NCI-H82 treated with DMSO at 0.1 percent for 48 hours (cell line): Measurements from ENCODE around the gene ZNF511.
A peak's percentile ranks its signal among the peaks of the same experiment; 100 is the strongest.
"Not testable (repeated sequence)": the region's sequence is repeated elsewhere in the genome, so short reads cannot be mapped to it uniquely, and the experiment has no call there.

Source experiments
- DNase-seq: peaks from one replicate; lab custom pipeline; 2025; ENCODE audit not compliant: unreplicated experiment; lab: John Stamatoyannopoulos, UW

Gene ZNF511

GRCh38 chr10:133308421-133309099, at the start of gene ZNF511, which contains the start of gene TUBGCP2:
Gene ZNF511, plus strand, starts transcription at chr10:133308914. Its CDS starts 30 bp downstream, at chr10:133308944.
Gene TUBGCP2, minus strand, starts transcription at chr10:133308872. Its CDS starts 5,931 bp downstream, at chr10:133302941.
- peak; percentile 46 for DNase-seq

GRCh38 chr10:133259602-133259989, 49.1 kb upstream of the ZNF511 start:
- no peak for DNase-seq

GRCh38 chr10:133260895-133261725, 47.6 kb upstream of the ZNF511 start:
- DNase-seq = no peak

- peak; percentile 18 for DNase-seq
Measured at GRCh38 chr10:133261726-133262325, 46.9 kb upstream of the ZNF511 start.

GRCh38 chr10:133262696-133263095, 46.0 kb upstream of the ZNF511 start:
- DNase-seq = no peak

- DNase-seq = no peak
Measured at GRCh38 chr10:133263674-133264073, 45.0 kb upstream of the ZNF511 start.

- DNase-seq = no peak
Measured at GRCh38 chr10:133264461-133264860, 44.3 kb upstream of the ZNF511 start.

- DNase-seq = not testable (repeated sequence)
Measured at GRCh38 chr10:133265052-133265451, 43.7 kb upstream of the ZNF511 start.

- no peak for DNase-seq
Measured at GRCh38 chr10:133266056-133266795, 42.5 kb upstream of the ZNF511 start.

- DNase-seq = no peak
Measured at GRCh38 chr10:133267293-133267692, 41.4 kb upstream of the ZNF511 start.

GRCh38 chr10:133267829-133268228, 40.9 kb upstream of the ZNF511 start:
- no peak for DNase-seq

- no peak for DNase-seq
Measured at GRCh38 chr10:133268532-133268931, 40.2 kb upstream of the ZNF511 start.

GRCh38 chr10:133269367-133269766, 39.3 kb upstream of the ZNF511 start:
- no peak for DNase-seq

GRCh38 chr10:133270204-133270603, 38.5 kb upstream of the ZNF511 start:
- no peak for DNase-seq

- no peak for DNase-seq
Measured at GRCh38 chr10:133270773-133271297, 37.9 kb upstream of the ZNF511 start.

GRCh38 chr10:133271521-133272300, 37.0 kb upstream of the ZNF511 start:
- no peak for DNase-seq

GRCh38 chr10:133272301-133272963, 36.3 kb upstream of the ZNF511 start:
- no peak for DNase-seq

GRCh38 chr10:133272964-133273420, 35.7 kb upstream of the ZNF511 start:
- DNase-seq = no peak

- DNase-seq = no peak
Measured at GRCh38 chr10:133273534-133274143, 35.1 kb upstream of the ZNF511 start.
